OCI-LY3 (cell line): ENCODE results near the gene ZNF592.

Experiments used
- EZH2phosphoT487 ChIP-seq: fragments of 200-600 bp; shearing (Covaris generic); IDR thresholded peaks from 2 replicates; pipeline ENCODE4 v1.6.1; 2018; ENCODE audit warnings: antibody characterized with exemption, mixed run types, low read depth
- TF ChIP-seq, protein P1 (sequence below): fragments of 200-600, 300-600 bp; sonication (generic); IDR thresholded peaks from 2 replicates; pipeline ENCODE4 v1.5.1; 2014; ENCODE audit warnings: antibody characterized with exemption, low read length, low read depth

DNA sequence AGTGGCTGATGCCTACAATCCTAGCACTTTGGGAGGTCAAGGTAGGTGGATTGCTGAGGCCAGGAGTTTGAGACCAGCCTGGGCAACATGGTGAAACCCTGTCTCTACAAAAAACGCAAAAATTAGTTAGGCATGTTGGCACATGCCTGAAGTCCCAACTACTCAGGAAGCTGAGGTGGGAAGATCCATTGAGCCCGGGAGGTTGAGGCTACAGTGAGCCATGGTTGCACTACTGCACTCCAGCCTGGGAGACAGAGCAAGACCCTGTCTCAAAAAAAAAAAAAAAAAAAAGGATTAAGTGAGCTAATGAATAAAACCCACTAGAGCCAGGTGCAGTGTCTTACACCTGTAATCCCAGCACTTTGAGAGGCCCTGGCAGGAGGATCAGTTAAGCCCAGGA is 25.8 kb upstream of the ZNF592 start:
- TF ChIP-seq, protein P1, sequence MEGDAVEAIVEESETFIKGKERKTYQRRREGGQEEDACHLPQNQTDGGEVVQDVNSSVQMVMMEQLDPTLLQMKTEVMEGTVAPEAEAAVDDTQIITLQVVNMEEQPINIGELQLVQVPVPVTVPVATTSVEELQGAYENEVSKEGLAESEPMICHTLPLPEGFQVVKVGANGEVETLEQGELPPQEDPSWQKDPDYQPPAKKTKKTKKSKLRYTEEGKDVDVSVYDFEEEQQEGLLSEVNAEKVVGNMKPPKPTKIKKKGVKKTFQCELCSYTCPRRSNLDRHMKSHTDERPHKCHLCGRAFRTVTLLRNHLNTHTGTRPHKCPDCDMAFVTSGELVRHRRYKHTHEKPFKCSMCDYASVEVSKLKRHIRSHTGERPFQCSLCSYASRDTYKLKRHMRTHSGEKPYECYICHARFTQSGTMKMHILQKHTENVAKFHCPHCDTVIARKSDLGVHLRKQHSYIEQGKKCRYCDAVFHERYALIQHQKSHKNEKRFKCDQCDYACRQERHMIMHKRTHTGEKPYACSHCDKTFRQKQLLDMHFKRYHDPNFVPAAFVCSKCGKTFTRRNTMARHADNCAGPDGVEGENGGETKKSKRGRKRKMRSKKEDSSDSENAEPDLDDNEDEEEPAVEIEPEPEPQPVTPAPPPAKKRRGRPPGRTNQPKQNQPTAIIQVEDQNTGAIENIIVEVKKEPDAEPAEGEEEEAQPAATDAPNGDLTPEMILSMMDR: no peak
- TF ChIP-seq EZH2phosphoT487: no peak
